Measurements from ENCODE around the gene TTC7B. TPM values are rescaled to one million over a fixed set of nuclear protein-coding genes. Genes with fewer than 3 reads are reported as not detected.

Gene TTC7B
- total RNA-seq, 4 donors from 2014 or later, result 35.0 to 78.7 (median 36.8) TPM

DNA sequence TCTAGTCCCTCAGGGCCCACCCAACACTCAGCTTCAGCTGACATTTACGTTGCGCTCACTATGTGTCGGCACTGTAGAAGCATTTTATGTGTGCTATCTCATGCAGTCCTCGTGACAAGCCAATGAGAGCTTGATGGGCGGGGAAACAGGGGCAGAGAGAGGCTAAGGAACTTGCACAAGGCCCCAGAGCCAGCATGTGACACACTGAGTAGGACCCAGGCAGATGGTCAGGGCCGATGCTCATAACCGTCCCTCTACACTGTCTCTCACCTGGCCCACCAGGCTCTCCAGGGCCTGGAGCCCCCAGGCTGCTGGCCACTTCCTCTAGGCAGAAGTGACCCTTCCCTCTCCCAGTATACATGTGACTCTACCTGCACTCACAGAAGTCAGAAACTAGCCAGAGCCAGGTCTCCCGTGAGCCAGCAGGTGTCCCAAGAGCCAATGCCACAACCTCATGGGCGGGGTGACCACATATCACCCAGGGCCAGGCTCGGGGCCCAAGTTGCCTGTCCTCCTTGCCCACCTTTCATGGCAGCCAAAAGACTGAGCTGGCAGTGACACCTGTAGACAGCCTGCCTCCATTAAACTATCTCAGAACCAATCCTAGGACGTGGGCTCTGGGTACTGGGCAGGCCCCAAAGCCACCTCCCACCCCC lies 38.3 kb downstream of the TTC7B start:
- no peaks in the 10 kb centered on the region for H3K27me3 ChIP-seq
- TF ChIP-seq POLR2A (IDR thresholded peaks at IDR 0.05) (no peak), CTCF (IDR thresholded peaks at IDR 0.05 in 4 of 5, conservative IDR thresholded peaks at IDR 0.05 in 1 of 5) (no peak)
- DNase-seq (no peak), ATAC-seq (no peak)
- no peak overlapping the region for H3K27ac ChIP-seq
- no peaks in the 10 kb centered on the region for H3K9me3 ChIP-seq
- H3K4me3 ChIP-seq, result no peak overlapping the region
- H3K4me1 ChIP-seq, result no peaks in the 10 kb centered on the region
- intact Hi-C loops (cut with DNase I; ENCODE audit: low total_unique reads), result no loop called here
- peaks cover 0 to 33% of the 10 kb centered on the region in 2 donors for H3K36me3 ChIP-seq
- in situ Hi-C loops (cut with MboI; ENCODE audit: low sequenced_read_pairs in 4 of 4), result no loop called here

GRCh38 chr14:90777358-90777757 lies 38.9 kb downstream of the TTC7B start:
- H3K4me3 ChIP-seq, result no peak overlapping the region
- H3K36me3 ChIP-seq, result peaks cover 0 to 33% of the 10 kb centered on the region in 2 donors
- ATAC-seq, result no peak
- H3K27ac ChIP-seq, result no peak overlapping the region
- no peaks in the 10 kb centered on the region for H3K4me1 ChIP-seq
- intact Hi-C loops (cut with DNase I; ENCODE audit: low total_unique reads), result no loop called here
- TF ChIP-seq POLR2A (IDR thresholded peaks at IDR 0.05), result no peak
- in situ Hi-C loops (cut with MboI; ENCODE audit: low sequenced_read_pairs in 4 of 4), result no loop called here
- no peaks in the 10 kb centered on the region for H3K27me3 ChIP-seq
- H3K9me3 ChIP-seq, result no peaks in the 10 kb centered on the region
- no peak for DNase-seq

- H3K36me3 ChIP-seq, result peaks cover 0 to 25% of the 10 kb centered on the region in 2 donors
- in situ Hi-C loops (cut with MboI; ENCODE audit: low sequenced_read_pairs in 4 of 4), result no loop called here
- no peaks in the 10 kb centered on the region for H3K27me3 ChIP-seq
- no peak for ATAC-seq
- H3K27ac ChIP-seq, result no peak overlapping the region
- TF ChIP-seq CTCF (IDR thresholded peaks at IDR 0.05 in 4 of 5, conservative IDR thresholded peaks at IDR 0.05 in 1 of 5), result no peak
- TF ChIP-seq POLR2A (IDR thresholded peaks at IDR 0.05), result no peak
- intact Hi-C loops (cut with DNase I; ENCODE audit: low total_unique reads), result no loop called here
- H3K9me3 ChIP-seq, result no peaks in the 10 kb centered on the region
- no peaks in the 10 kb centered on the region for H3K4me1 ChIP-seq
- no peak for DNase-seq
- H3K4me3 ChIP-seq, result no peak overlapping the region
Measured at GRCh38 chr14:90775441-90775840, 40.8 kb downstream of the TTC7B start.

- Histone ChIP-seq H3K27ac (no peak overlapping the region), H3K36me3 (peaks cover 0 to 20% of the 10 kb centered on the region in 2 donors), H3K4me1 (no peaks in the 10 kb centered on the region), H3K9me3 (no peaks in the 10 kb centered on the region), H3K4me3 (no peak overlapping the region), H3K27me3 (no peaks in the 10 kb centered on the region)
- ATAC-seq, result no peak
- no peak for DNase-seq
- in situ Hi-C loops (cut with MboI; ENCODE audit: low sequenced_read_pairs in 4 of 4), result loop anchor here (25.0 kb wide), 2 partner anchors 787 to 812 kb away; partner anchors contain the start of genes EFCAB11 (in 3 of the 4) and TDP1 (in 3 of the 4)
- TF ChIP-seq CTCF (IDR thresholded peaks at IDR 0.05 in 4 of 5, conservative IDR thresholded peaks at IDR 0.05 in 1 of 5) (no peak), POLR2A (IDR thresholded peaks at IDR 0.05) (no peak)
- intact Hi-C loops (cut with DNase I; ENCODE audit: low total_unique reads), result no loop called here
Measured at GRCh38 chr14:90774316-90774715, 41.9 kb downstream of the TTC7B start.

- in situ Hi-C loops (cut with MboI; ENCODE audit: low sequenced_read_pairs in 4 of 4) (loop anchor here (25.0 kb wide), 2 partner anchors 786 to 811 kb away; partner anchors contain the start of genes EFCAB11 (in 3 of the 4) and TDP1 (in 3 of the 4)), intact Hi-C loops (cut with DNase I; ENCODE audit: low total_unique reads) (no loop called here)
- Histone ChIP-seq H3K4me1 (no peaks in the 10 kb centered on the region), H3K27ac (no peak overlapping the region), H3K9me3 (no peaks in the 10 kb centered on the region), H3K36me3 (peaks cover 0 to 17% of the 10 kb centered on the region in 2 donors), H3K27me3 (no peaks in the 10 kb centered on the region), H3K4me3 (no peak overlapping the region)
- no peak for ATAC-seq
- TF ChIP-seq POLR2A (IDR thresholded peaks at IDR 0.05), result no peak
- no peak for TF ChIP-seq CTCF (IDR thresholded peaks at IDR 0.05 in 4 of 5, conservative IDR thresholded peaks at IDR 0.05 in 1 of 5)
- no peak for DNase-seq
Measured at GRCh38 chr14:90773705-90774104, 42.5 kb downstream of the TTC7B start.

Data from gastrocnemius medialis (tissue), 4 donors.